Cerebellar nuclear complex (tissue), 1 donor: ENCODE data around the gene NOD2.

Experiments used
- DNase-seq, 2 experiments: peaks; one replicate each; lab custom pipeline; 2025; lab: John Stamatoyannopoulos, UW

The NOD2 gene

DNA sequence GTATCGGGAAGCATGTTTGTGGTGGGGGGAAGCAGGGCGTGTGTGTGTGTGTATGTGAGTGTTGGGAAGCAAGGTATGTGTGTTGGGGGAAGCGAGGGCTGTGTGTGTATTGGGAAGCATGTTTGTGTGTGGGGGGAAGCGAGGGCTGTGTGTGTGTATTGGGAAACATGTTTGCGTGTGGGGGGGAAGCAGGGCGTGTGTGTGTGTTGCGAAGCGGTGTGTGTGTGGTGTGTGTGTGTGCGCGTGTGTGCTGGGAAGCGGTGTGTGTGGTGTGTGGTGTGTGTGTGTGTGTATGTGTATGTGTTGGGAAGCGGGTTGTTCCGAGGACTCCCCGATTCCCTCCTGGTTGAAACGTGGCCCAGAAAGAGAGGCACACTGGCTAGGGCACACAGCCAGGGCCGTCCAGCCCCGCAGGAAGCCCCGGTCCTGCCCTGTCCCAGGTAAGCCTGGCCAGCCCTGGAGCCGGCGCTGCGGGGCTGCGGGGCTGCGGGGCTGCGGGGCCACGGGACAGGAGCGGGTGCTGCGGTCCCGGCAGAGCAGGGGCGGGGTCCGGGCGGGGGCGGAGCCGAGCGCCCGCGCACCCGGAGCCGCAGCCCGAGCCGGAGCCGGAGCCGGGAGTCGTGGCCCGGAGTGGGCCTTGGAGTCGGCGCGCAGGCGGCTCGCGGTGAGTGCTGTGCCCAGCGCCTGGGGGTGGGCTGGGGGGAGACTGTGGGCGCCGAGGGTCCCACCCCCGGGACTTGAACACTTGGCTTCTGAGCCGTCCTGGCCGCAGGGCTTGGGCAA lies at the start of gene NOD2:
NOD2 (plus strand) TSS at position 608 of the 783 bp plus-strand sequence. CDS start 5,890 bp downstream, outside the sequence.
- no peak for DNase-seq

- no peak for DNase-seq
Measured at GRCh38 chr16:50644245-50644644, 49.2 kb upstream of the NOD2 start.

DNA sequence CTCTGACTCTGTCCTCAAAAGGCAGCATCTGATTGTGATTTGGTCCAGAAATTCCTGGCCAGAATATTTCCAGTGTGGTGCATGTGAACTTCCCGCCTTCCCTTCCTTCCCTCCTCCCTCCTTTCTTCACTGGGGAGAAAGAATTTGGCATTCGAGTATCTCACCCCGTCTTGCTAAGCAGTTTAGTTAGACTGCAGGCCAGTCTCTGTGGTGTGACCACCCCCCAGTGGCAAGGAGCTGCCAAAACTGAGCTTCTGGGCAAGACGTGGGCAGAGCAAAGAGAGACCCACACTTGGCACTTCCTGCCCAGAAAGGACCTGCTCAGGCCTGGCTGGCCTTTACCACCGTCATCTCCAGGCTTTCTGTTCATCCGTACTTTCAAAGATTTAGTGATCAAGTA lies 48.7 kb upstream of the NOD2 start:
- no peak for DNase-seq

DNA sequence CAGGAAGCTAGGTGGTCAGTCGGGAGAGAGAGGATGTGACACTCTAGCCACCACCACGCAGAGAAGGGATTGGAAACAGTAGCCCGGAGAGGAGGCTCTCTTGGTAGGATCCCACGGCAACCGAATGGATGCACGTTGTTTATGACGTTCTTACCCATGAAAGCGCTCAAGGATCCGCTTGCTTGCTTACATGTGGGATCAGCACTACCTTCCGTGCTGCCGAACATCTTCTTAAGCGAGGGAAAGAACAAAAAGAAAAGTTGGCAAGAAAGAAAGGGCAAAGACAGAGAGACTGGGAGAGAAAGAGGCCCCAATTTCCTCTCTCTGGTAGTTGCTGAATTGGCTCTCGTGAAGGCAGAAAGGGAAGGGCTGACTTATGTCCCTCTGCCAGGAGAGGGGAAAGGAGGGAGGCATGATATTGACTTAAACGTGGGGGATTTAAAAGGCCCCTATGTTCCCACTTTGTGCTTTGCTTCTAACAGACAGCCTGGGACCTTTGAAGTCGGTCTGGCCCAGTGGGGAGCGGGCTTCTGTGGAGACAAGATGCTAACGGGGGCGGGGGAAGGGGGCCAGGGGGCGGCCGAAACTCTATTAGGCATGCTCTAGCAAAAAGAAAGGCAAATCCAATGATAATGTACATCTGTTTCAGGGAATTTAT lies 47.7 kb upstream of the NOD2 start:
- DNase-seq = no peak

DNA sequence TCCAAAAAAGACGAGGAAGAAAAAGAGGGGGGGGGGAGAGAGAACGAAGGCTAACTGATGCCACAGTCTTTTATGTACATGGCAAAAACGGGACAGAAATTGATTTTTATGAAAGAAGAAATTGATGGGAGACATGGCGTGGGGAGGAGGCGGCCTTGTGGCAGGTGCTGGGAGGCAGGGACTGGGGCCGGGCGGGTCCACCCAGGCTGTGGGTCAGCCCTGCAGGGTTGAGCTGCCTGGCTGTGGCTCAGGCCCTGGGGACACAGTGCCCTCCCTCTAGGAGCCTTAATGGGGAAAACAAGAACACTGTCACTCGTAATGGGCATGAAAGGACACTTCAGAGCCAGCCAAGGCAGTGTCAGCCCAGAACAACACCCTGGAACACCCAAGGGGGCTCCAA lies 47.1 kb upstream of the NOD2 start:
- no peak for DNase-seq

DNA sequence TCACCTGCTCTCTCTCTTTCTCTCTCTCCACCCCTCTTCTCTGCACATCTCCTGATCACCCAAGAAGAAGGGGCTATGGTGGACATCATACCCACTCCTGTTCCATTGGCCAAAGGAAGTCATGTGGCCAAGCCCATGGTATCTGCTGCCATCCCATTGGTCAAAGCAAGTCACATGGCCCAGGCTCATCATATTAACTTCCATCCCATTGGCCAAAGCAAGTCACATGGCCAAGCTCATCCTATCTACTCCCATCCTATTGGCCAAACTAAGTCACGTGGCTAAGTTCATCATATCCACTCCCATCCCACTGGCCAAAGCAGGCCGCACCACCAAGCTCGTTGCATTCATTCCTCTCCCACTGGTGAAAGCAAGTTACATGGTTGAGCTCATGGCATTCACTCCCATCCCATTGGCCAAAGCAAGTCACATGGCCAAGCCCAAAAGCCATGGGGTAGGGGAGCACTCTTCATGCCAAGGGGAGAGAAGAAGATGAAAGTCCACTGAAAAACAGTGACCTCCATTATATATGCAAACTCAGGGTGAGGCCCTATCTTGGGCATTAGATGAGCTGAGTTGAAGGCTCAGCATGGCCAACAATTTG lies 41.5 kb upstream of the NOD2 start:
- DNase-seq = no peak

- no peak for DNase-seq
Measured at GRCh38 chr16:50652836-50653425, 40.5 kb upstream of the NOD2 start.

DNA sequence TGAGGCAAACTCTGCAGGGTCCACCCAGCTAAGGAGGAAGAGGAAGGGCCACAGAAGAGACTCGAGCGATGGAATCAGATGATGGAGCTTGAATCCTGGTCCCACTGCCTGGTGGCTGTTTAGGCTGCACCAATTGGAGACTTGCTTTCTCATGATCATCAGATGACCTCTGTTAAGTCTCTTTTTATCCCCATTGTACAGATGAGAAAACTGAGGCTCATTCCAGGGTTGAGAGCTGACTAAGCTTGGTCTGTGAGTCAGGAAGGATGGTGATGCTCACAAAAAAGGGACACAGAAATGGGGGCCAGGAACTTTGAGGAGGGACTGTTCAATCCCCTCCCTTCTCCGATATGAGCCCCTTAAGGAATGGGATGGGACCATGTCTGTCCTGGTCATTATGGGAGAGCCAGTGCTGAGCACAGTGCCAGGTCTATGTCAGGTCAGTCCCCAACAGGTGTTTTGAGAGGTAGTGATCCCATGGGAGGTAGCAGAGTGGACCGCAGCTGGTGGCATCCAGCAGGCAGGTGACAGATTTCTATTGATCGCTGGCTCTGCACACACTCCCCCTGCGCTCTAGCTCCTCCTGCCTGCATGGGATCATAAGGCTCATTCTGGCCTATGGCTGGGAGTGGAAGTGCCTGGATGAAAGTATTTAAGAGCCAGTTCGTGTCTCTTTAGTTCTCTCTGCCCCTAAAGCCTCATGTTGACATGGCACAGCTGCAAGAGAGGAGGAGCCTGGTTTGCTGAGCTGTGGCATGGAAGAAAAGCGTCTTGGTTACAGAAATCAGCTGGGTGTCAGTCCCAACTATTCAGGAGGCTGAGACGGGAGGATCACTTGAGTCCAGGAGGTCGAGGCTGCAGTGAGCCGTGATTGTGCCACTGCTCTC lies 39.5 kb upstream of the NOD2 start:
- DNase-seq = no peak

GRCh38 chr16:50655558-50656055 lies 37.8 kb upstream of the NOD2 start:
- DNase-seq = no peak

DNA sequence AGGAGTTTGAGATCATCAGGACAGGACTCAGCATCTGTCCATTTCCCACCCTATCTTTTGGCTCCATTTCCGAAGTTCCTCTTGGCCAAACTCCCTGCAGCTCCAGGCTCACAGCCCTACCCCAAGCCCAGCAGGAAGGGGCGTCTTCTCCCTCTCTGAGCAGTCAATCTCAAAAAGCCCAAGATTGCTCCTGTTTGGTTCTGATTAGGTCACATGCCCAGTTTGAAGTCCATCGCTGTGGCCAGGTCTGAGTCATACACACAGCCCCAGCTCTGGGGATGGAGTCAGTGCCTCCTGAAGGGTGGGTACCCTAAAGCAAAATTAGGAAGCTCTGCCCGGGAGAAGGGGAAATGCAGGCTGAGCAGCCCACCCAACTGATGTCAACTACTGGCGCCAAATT lies 36.2 kb upstream of the NOD2 start:
- no peak for DNase-seq

DNA sequence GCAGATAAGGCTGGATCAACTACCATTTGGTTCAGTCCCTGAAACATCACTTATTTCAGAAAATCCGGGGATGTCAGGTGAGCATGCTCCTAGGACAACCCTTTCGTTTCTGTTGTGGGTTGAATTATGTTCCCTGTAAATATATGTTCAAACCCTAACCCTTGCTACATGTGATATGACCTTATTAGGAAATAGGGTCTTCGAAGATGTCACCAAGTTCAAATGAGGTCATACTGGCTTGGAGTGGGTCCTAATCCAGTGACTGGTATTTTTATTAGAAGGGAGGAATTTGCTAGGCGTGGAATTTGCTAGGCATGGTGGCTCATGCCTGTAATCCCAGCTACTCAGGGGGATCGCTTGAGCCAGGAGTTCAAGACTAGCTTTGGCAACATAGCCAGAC lies 33.6 kb upstream of the NOD2 start:
- DNase-seq = no peak

DNA sequence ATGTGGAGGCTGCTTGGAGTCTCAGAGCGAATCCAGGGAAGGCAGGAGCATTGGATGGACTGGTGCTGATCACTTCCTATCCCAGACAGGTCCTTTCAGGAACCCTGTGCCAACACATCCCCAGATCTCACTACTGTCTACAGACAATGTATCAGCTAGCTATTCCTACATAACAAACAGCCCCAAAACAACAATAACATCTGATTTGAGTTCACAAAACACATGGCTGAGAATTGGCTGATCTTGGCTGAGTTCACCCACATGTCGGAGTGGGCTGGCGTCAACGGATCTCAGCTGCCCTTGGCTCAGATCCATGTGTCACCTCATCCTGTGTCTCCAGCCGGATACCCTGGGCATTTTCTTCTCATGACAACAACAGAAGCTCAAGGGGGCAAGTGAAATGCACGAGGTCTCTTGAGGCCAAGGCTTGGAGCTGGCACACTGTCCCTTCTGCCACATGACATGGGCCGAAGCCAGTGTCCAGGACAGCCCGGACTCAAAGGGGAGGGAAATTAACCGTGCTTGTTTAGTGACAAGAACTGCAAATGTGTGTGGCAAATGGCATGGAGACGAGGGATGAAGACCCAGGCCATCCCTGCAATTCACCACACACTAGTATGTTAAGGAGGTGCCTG lies 31.0 kb upstream of the NOD2 start:
- no peak for DNase-seq

GRCh38 chr16:50664270-50664669 lies 29.1 kb upstream of the NOD2 start:
- DNase-seq = no peak

DNA sequence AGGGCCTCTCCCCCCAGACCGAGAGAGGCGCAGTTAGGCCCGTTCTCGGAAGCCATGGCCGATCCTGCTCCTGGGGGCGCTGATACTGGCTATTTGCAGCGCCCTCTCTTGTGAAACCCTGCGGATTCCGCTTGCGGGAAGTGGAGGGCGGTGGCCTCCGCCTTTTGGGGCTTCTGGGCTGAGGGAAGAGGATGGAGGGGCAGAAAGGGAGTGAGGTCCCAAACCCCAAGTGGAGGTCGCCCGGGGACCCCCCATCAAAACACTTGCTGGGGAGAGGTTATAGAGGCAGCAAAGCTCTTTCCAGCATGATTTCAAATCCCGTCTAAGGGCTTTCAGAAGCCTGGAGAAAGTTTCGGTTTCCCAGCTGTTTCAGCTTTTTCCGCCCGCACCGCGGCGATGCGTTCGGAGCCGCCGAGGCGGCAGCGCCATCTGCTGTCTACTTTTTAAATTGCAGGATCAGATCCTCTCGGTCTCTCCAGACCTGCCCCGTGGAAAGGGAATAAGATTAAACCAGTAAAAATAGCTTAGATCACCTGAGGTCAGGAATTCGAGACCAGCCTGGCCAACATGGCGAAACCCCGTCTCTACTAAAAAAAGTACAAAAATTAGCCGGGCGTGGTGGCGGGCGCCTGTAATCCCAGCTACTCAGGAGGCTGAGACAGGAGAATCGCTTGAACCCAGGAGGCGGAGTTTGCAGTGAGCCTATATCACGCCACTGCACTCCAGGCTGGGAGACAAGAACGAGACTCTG lies 28.1 kb upstream of the NOD2 start:
- peak in 1 of 2 experiments; percentile 3 for DNase-seq

- no peak for DNase-seq
Measured at GRCh38 chr16:50666658-50667496, 26.5 kb upstream of the NOD2 start.

- no peak for DNase-seq
Measured at GRCh38 chr16:50667497-50668367, 25.7 kb upstream of the NOD2 start.

- DNase-seq = no peak
Measured at GRCh38 chr16:50668368-50669008, 24.9 kb upstream of the NOD2 start.

- DNase-seq = no peak
Measured at GRCh38 chr16:50669741-50670140, 23.7 kb upstream of the NOD2 start.
